ENCODE results near the gene GPN2. TPM values are rescaled to one million over a fixed set of nuclear protein-coding genes. Genes with fewer than 3 reads are reported as not detected.

Gene GPN2
- total and polyA plus RNA-seq, 12 donors = 12.4 to 31.3 (median 20.4) TPM

DNA sequence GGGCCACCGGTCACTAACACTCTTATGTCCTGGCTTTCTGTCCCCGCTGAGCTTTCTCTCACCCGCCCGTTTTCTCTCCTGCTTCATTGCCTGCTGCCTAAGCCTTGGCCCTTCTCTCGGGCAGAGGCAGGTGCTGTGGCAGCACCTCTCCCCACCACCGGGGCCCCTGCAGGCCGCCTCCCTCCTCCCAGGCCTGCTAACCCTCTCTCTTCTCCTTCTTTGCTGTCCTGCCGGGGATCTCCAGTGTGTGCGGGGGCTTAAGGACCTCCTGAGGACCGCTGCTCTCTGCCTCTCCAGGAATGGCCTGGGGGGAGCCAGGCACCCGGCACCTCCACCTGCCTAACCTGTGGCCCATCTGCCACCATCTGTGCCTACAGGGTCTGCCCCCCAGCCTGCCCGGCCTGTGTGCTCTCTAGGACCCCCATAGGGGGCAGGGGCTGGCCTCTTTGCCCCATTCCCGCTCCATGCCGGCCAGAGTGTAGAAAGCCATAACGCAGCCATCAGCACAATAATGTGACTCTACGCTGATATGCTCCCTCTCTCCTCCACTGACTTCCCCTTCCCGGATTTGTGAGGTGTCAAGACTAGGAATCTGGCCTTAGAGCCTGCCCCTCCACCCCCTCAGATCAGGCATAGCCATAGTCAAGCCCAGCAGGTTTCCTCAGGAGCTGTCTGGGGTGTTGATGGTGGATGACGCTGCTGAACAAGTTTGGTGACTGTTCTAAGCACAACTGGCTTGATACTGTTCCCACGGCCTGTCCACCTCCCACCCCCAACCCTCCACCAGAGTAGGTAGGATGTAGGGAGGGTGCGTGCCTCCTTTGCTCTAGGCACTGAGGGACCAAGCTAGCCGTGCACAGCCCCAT lies 33.2 kb downstream of the GPN2 start:
- WGBS, 2 donors = 80 to 87% methylated on average over 21 of the region's 21 CpGs
- peaks cover 0 to 4% (median 0%) of the 10 kb centered on the region in 9 donors for H3K4me1 ChIP-seq
- no peak overlapping the region for H3K4me3 ChIP-seq
- TF ChIP-seq, protein P1, sequence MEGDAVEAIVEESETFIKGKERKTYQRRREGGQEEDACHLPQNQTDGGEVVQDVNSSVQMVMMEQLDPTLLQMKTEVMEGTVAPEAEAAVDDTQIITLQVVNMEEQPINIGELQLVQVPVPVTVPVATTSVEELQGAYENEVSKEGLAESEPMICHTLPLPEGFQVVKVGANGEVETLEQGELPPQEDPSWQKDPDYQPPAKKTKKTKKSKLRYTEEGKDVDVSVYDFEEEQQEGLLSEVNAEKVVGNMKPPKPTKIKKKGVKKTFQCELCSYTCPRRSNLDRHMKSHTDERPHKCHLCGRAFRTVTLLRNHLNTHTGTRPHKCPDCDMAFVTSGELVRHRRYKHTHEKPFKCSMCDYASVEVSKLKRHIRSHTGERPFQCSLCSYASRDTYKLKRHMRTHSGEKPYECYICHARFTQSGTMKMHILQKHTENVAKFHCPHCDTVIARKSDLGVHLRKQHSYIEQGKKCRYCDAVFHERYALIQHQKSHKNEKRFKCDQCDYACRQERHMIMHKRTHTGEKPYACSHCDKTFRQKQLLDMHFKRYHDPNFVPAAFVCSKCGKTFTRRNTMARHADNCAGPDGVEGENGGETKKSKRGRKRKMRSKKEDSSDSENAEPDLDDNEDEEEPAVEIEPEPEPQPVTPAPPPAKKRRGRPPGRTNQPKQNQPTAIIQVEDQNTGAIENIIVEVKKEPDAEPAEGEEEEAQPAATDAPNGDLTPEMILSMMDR (IDR thresholded peaks at IDR 0.05) = no peak
- no peak overlapping the region for H3K27ac ChIP-seq
- H3K27me3 ChIP-seq = no peaks in the 10 kb centered on the region
- H3K36me3 ChIP-seq = peaks cover 0 to 65% (median 17%) of the 10 kb centered on the region in 9 donors
- DNase-seq (no peak), ATAC-seq (no peak)
- H3K9me3 ChIP-seq = no peaks in the 10 kb centered on the region
- intact Hi-C loops (cut with DNase I) = no loop called here

- no peaks in the 10 kb centered on the region for H3K9me3 ChIP-seq
- H3K27me3 ChIP-seq = no peaks in the 10 kb centered on the region
- H3K27ac ChIP-seq = no peak overlapping the region
- intact Hi-C loops (cut with DNase I) = no loop called here
- peaks cover 0 to 71% (median 22%) of the 10 kb centered on the region in 9 donors for H3K36me3 ChIP-seq
- WGBS, 2 donors = 91 to 93% methylated on average over 11 of the region's 11 CpGs
- no peak for DNase-seq
- H3K4me1 ChIP-seq = peaks cover 0 to 4% (median 0%) of the 10 kb centered on the region in 9 donors
- TF ChIP-seq, protein P1 (IDR thresholded peaks at IDR 0.05) = no peak
- H3K4me3 ChIP-seq = no peak overlapping the region
- no peak for ATAC-seq
These were observed 33.9 kb downstream of the GPN2 start for GRCh38 chr1:26856181-26856580.

DNA sequence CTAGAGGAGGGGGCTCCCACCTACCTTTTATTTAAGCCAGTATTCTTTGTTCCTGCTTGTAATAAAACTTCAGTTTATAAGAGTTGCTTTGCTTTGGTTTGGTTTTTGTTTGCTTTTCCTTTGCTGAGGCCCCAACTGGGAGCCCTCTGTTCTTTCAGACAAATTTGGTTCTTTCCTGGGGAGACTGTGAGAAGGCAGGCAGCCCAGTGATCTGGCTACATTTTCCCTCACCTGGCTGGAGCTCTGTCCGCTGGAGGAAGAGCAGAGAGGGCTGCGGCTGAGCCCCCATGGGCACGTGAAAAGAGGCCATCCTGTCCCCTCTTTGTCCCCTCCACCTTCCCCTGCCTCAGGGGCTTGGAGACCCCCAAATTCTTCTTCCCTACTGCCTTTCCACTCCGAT lies 34.4 kb downstream of the GPN2 start:
- TF ChIP-seq, protein P1 (IDR thresholded peaks at IDR 0.05) = no peak
- intact Hi-C loops (cut with DNase I) = no loop called here
- H3K27ac ChIP-seq = no peak overlapping the region
- no peak overlapping the region for H3K4me3 ChIP-seq
- no peaks in the 10 kb centered on the region for H3K9me3 ChIP-seq
- peaks cover 0 to 77% (median 27%) of the 10 kb centered on the region in 9 donors for H3K36me3 ChIP-seq
- peaks cover 0 to 4% (median 0%) of the 10 kb centered on the region in 9 donors for H3K4me1 ChIP-seq
- 94 to 95% methylated on average over 4 of the region's 4 CpGs for WGBS, 2 donors
- no peaks in the 10 kb centered on the region for H3K27me3 ChIP-seq
- no peak for DNase-seq
- ATAC-seq = no peak

DNA sequence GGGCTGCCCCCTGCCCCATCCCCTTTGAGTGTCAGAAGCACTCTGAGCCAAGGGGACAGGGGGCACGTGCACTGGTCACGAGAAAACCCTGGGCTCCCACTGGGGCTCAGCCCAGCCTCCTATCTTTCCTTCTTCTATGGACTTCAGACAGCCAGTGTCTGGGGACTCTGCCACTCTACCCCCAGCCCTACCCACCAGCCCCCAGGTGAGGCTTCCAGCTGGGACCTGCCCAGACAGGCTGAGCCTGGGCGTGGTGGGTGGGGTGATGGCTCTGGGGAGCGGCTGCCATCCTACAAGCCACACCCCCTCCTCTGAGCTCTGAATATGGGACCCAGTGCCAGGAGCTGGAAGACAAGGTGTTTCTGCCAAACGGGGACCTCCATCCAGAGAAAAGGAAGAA lies 35.2 kb downstream of the GPN2 start:
- Histone ChIP-seq H3K4me3 (no peak overlapping the region), H3K9me3 (no peaks in the 10 kb centered on the region), H3K36me3 (peaks cover 0 to 84% (median 34%) of the 10 kb centered on the region in 9 donors), H3K4me1 (peaks cover 0 to 4% (median 0%) of the 10 kb centered on the region in 9 donors), H3K27me3 (no peaks in the 10 kb centered on the region), H3K27ac (no peak overlapping the region)
- intact Hi-C loops (cut with DNase I) = no loop called here
- TF ChIP-seq, protein P1 (IDR thresholded peaks at IDR 0.05) = no peak
- ATAC-seq (no peak), DNase-seq (no peak)
- WGBS, 2 donors = 88 to 91% methylated on average over 5 of the region's 5 CpGs

Measured in heart right ventricle (tissue), 16 donors.